Measurements from ENCODE around the gene LSS. TPM values are rescaled to one million over a fixed set of nuclear protein-coding genes. Genes with fewer than 3 reads are reported as not detected.
A peak's percentile ranks its signal among the peaks of the same experiment; 100 is the strongest.

LSS gene
- total and polyA plus RNA-seq, 4 donors, result 27.6 to 194 (median 89.3) TPM

DNA sequence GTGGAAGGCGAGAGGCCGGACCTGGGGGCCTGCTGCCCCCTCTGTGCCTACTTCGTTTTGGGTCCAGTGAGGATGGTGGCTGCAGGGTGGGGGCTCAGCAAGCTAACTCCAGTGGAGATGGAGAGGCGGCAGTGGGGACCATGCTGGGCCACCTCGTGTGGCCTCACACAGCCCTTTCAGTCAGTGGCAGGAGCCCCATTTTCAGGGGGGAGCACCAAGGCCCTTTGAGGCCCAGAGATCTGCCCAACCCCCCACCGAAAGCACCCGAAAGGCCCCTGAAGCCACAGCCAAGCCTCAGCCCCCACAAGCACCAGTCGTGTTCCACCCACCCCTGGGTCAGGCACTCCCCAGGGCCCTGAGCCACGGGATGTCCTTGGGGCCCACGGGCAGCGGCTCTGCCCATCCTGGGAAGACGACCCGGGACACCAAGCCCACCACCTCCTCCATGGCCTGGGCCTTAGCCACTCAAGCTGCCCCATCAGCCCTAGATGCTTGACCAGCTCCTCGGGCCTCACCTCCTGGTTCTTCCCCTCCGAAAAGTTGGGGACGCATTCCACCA, 73.5 kb downstream of the LSS start:
- peaks cover 4 to 39% (median 17%) of the 10 kb centered on the region in 4 donors for H3K4me1 ChIP-seq (ENCODE audit: control insufficient read depth in 4 of 4, insufficient read depth in 4 of 4, low read length in 3 of 4)
- peaks cover 0 to 10% (median 2%) of the 10 kb centered on the region in 4 donors for H3K36me3 ChIP-seq (ENCODE audit: control insufficient read depth in 4 of 4, insufficient read depth in 3 of 4, low read depth in 1 of 4, low read length in 3 of 4)
- H3K9me3 ChIP-seq (ENCODE audit: control insufficient read depth in 4 of 4, low read length in 3 of 4), result no peaks in the 10 kb centered on the region
- no peak for DNase-seq (ENCODE audit: low spot score)
- WGBS, result 39% methylated on average over 16 of the region's 16 CpGs
- H3K9ac ChIP-seq (ENCODE audit: low read depth in 1 of 2, low read length in 2 of 2), result peak overlapping the region; percentile 83 to 99
- TF ChIP-seq ZBTB33 (IDR thresholded peaks at IDR 0.05), result no peak
- peak overlapping the region; percentile 60 to 85 (median 70) for H3K4me3 ChIP-seq (ENCODE audit: low read depth in 1 of 3, low read length in 3 of 3)
- H3K27me3 ChIP-seq (ENCODE audit: control insufficient read depth in 4 of 4, insufficient read depth in 4 of 4, low read length in 3 of 4), result no peaks in the 10 kb centered on the region
- peak overlapping the region; percentile 83 to 92 for H3K27ac ChIP-seq (ENCODE audit: low read depth in 1 of 2, low read length in 2 of 2)

GRCh38 chr21:46154155-46154954, 74.2 kb downstream of the LSS start:
- Histone ChIP-seq H3K4me1 (ENCODE audit: control insufficient read depth in 4 of 4, insufficient read depth in 4 of 4, low read length in 3 of 4) (peaks cover 4 to 39% (median 17%) of the 10 kb centered on the region in 4 donors), H3K4me3 (ENCODE audit: low read depth in 1 of 3, low read length in 3 of 3) (peak overlapping the region; percentile 60 to 85 (median 70))

GRCh38 chr21:46153247-46154154, 75.1 kb downstream of the LSS start:
- H3K27me3 ChIP-seq (ENCODE audit: control insufficient read depth in 4 of 4, insufficient read depth in 4 of 4, low read length in 3 of 4), result no peaks in the 10 kb centered on the region
- WGBS, result 18% methylated on average over 33 of the region's 33 CpGs
- H3K4me3 ChIP-seq (ENCODE audit: low read depth in 1 of 3, low read length in 3 of 3), result peak overlapping the region; percentile 60 to 85 (median 70)
- DNase-seq (ENCODE audit: low spot score), result peak; percentile 81
- peaks cover 10 to 14% (median 11%) of the 10 kb centered on the region in 4 donors for H3K36me3 ChIP-seq (ENCODE audit: control insufficient read depth in 4 of 4, insufficient read depth in 3 of 4, low read depth in 1 of 4, low read length in 3 of 4)
- H3K27ac ChIP-seq (ENCODE audit: low read depth in 1 of 2, low read length in 2 of 2), result peak overlapping the region; percentile 83 to 92
- H3K9me3 ChIP-seq (ENCODE audit: control insufficient read depth in 4 of 4, low read length in 3 of 4), result no peaks in the 10 kb centered on the region
- H3K9ac ChIP-seq (ENCODE audit: low read depth in 1 of 2, low read length in 2 of 2), result peak overlapping the region; percentile 83 to 99
- peaks cover 4 to 39% (median 17%) of the 10 kb centered on the region in 4 donors for H3K4me1 ChIP-seq (ENCODE audit: control insufficient read depth in 4 of 4, insufficient read depth in 4 of 4, low read length in 3 of 4)
- TF ChIP-seq REST (IDR thresholded peaks at IDR 0.05), result peak; percentile 71
- peak; percentile 52 for TF ChIP-seq FOXA2 (IDR thresholded peaks at IDR 0.05)
- TF ChIP-seq RAD21 (IDR thresholded peaks at IDR 0.05), result peak; percentile 62 to 65
- peak; percentile 15 for TF ChIP-seq ZBTB33 (IDR thresholded peaks at IDR 0.05)
- no peak for TF ChIP-seq EGR1 (IDR thresholded peaks at IDR 0.05; ENCODE audit: low read depth in 2 of 2)
- peak; percentile 52 for TF ChIP-seq YY1 (IDR thresholded peaks at IDR 0.05)
- no peak for TF ChIP-seq HNF4G (IDR thresholded peaks at IDR 0.05)
- TF ChIP-seq, protein P1, sequence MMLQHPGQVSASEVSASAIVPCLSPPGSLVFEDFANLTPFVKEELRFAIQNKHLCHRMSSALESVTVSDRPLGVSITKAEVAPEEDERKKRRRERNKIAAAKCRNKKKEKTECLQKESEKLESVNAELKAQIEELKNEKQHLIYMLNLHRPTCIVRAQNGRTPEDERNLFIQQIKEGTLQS (IDR thresholded peaks at IDR 0.05), result no peak
- no peak for TF ChIP-seq GABPA (IDR thresholded peaks at IDR 0.05 in 1 of 2, conservative IDR thresholded peaks at IDR 0.05 in 1 of 2)

More at GRCh38 chr21:46154155-46154954, 74.2 kb downstream of the LSS start:
- peak; percentile 46 for DNase-seq (ENCODE audit: low spot score)
- Histone ChIP-seq H3K9me3 (ENCODE audit: control insufficient read depth in 4 of 4, low read length in 3 of 4) (no peaks in the 10 kb centered on the region), H3K9ac (ENCODE audit: low read depth in 1 of 2, low read length in 2 of 2) (peak overlapping the region; percentile 83 to 99), H3K27me3 (ENCODE audit: control insufficient read depth in 4 of 4, insufficient read depth in 4 of 4, low read length in 3 of 4) (no peaks in the 10 kb centered on the region), H3K27ac (ENCODE audit: low read depth in 1 of 2, low read length in 2 of 2) (peak overlapping the region; percentile 83 to 92), H3K36me3 (ENCODE audit: control insufficient read depth in 4 of 4, insufficient read depth in 3 of 4, low read depth in 1 of 4, low read length in 3 of 4) (peaks cover 3 to 10% (median 5%) of the 10 kb centered on the region in 4 donors)
- TF ChIP-seq RXRA (IDR thresholded peaks at IDR 0.05) (peak in 1 of 2 donors; percentile 39), YY1 (IDR thresholded peaks at IDR 0.05) (peak; percentile 17), HNF4A (conservative IDR thresholded peaks at IDR 0.05) (peak in 1 of 2 donors; percentile 6), HNF4G (IDR thresholded peaks at IDR 0.05) (no peak), JUND (IDR thresholded peaks at IDR 0.05) (no peak)
- TF ChIP-seq, protein P1 (IDR thresholded peaks at IDR 0.05), result no peak
- WGBS, result 38% methylated on average over 39 of the region's 39 CpGs
